Stimulated activated CD4-positive, alpha-beta T cell treated with anti-CD3 and anti-CD28 coated beads, Interleukin-2, amount 100 ng/mL, for 48 hours (primary cell): ENCODE measurements around the gene CBL.

ENCODE experiments used
- DNase-seq, 2 donors: peaks; one replicate each; pipeline ENCODE4 v3.0.0-alpha.2; 2020

CBL gene

DNA sequence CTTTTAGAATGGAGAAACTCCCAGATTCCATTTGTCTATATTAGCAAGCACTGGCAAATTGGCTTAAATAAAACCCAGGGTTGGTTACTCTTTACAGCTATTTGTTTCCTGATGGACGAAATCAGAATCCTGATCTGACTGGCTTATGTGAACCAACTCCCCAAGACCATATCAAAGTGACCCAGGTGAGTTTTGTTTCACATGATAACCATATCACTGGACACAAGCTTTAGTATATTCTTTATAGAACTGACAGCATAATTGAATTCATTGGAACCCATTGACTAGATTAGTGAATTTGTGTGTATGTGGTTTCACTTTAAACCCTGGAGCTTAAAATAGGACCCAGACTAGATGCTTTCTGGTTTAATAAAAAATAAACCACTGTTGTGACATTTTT is 71.5 kb downstream of the CBL start:
- DNase-seq: no peak

DNA sequence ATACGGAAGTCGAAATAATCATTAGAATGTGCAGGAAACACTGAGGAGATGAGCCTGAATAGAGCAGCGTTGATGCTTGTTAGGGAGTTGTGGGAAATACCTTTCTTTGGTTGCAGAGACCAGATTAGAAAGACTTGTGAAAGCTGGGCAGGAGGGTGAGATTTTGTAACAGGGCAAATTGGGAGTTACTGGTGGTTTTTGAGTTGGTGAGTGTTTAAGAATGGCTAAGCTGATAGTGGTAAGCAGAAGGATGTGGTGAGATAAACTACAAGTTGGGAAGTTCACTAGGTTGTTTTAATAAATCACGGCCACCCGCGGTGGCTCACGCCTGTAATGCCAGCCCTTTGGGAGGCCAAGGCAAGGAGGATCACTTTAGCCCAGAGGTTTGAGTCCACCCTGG is 76.4 kb downstream of the CBL start:
- no peak for DNase-seq

DNA sequence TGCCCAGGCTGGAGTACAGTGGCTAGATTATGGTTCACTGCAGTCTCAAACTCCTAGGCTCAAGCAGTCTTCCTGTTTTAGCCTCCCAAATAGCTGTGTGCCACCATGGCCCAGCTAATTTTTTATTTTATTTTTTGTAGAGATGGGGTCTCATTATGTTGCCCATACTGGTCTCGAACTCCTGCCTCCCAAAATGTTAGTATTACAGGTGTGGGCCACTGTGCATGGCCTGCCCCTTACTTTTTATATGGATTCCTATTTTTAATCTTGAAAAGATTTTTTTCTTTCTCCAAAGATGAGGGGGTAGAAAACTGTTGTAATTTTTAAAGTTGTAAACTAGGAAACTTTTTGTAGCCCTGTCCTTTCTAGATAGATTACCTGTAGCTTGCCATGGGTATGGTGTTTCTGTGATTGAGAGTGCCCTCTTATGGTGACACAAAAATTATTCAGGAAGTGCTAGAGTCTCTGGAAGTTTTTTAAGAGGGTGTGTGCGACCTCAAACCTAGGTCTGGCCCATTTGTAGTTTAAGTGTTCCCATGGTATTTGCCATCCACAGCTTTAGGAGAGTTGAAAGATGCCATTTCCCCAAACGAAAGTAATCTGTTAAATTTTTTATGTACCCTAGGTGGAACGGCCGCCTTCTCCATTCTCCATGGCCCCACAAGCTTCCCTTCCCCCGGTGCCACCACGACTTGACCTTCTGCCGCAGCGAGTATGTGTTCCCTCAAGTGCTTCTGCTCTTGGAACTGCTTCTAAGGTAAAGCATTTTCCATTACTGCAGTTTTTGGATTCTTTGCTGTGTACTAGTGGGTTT is 78.4 kb downstream of the CBL start:
- no peak for DNase-seq

DNA sequence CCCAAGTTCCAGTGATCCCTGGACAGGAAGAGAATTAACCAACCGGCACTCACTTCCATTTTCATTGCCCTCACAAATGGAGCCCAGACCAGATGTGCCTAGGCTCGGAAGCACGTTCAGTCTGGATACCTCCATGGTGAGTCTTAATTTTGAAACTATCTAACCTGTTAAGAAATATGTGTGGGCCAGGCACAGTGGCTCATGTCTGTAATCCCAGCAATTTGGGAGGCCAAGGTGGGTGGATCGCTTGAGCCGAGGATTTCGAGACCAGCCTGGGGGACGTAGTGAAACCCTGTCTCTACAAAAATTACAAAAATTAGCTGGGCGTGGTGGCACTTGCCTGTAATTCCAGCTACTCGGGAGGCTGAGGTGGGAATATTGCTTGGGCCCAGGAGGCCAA is 79.3 kb downstream of the CBL start:
- no peak for DNase-seq

DNA sequence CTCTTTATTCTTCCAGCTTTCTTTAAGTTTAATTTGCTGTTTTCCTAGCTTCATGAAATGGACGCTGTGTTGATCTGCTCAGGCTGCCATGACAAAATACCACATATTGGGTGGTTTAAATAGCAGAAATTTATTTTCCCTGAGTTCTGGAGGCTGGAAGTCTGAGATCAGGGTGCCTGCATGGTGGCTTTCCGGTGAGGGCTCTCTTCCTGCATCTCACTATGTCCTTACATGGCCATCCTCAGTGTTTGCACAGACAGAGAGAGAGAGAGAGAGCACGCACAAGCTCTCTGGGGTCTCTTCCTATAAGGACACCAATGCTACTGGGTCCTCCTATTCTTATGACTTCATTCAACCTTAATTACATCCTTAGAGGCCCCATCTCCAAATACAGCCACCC is 82.1 kb downstream of the CBL start:
- DNase-seq: no peak

DNA sequence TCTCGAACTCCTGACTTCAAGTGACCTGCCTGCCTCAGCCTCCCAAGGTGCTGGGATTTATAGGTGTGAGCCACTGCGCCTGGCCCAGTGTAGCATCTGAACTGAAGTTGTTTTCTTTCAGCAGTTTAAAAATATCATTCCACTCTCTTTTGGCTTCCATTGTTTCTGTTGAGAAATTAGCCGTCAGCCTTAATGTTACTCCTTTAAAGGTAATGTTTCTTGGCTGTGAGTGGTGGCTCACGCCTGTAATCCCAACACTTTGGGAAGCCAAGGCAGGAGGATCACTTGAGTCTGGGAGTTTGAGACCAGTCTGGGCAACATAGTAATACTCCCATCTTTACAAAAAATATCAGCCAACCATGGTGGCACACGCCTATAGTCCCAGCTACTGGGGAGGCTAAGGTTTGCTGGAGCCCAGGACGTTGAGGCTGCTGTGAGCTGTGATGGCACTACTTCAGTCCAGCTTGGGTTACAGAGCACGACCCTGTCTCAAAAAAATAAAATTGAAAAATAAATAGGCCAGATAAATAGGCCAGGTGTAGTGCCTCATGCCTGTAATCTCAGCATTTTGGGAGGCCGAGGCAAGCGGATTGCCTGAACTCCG is 84.9 kb downstream of the CBL start:
- no peak for DNase-seq

DNA sequence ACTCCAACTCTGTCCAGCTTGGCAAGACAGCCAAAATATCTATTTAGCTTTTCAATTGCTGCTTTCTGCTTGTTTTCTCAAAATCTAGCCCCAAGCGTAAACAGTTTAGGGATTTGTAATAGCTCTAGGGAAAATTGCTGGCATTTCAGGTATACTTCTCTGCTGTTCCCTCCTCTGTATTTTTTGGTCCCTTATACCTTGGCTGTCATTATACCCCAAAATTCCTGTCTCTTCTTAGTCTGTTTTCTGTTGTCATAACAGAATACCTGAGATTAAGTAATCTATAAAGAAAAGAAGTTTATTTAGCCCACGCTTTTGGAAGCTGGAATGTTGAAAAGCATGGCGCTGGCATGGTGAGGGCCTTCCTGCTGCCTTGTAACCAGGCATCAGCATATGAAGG is 87.3 kb downstream of the CBL start:
- DNase-seq: no peak

DNA sequence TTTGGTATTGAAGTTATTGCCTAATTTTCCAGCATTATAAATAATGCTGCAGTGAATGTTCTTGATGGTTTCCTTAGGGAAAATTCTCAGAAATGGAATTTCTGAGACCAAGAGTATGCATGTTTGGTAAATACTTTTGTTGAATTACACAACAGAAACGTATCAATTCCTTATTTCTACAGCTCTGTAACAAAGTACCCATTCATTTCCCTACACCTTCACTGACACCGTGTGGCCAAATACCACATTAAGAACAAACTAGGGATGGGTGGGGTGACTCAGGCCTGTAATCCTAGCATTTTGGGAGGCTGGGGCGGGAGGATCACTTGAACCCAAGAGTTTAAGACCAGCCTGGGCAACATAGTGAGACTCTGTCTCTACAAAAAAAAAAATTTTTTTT is 89.0 kb downstream of the CBL start:
- DNase-seq: no peak

DNA sequence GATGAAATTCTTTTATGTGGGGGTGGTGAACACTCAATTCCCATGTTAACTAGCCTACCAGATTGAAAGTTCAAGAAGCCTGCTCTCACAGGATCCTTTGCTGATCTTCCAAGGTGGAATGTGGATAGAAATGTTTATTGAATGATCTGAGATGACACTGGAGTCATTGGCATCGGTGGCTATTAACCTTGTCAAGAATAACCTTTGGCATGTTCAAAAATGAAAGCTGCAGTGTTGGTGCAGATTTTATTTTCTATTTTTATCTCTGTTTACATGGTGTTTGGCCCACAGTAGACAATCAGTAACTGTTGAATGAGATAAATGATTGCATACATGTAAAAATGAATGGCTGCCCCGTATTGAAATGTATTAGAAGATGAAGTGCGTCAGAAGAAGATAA is 91.8 kb downstream of the CBL start:
- no peak for DNase-seq

DNA sequence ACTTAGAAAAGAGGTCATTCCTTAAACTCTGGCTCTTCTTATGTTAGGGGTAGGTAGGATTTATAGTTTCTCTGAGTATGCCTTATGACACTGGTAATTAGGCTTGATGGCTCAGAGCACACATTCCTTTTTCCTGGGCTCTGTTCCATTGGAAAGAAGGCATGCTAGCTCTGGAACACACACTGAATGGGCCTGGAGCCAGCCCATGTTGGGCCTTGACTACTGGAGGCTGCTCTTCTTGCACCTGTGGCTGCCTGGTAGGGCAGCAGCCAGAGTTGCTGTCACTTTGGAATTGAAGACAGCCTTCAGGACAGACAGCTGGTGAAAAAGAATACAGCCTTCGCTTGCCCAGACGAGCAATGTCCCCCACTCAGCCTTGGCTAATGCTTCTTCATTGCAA is 92.6 kb downstream of the CBL start:
- DNase-seq: no peak

DNA sequence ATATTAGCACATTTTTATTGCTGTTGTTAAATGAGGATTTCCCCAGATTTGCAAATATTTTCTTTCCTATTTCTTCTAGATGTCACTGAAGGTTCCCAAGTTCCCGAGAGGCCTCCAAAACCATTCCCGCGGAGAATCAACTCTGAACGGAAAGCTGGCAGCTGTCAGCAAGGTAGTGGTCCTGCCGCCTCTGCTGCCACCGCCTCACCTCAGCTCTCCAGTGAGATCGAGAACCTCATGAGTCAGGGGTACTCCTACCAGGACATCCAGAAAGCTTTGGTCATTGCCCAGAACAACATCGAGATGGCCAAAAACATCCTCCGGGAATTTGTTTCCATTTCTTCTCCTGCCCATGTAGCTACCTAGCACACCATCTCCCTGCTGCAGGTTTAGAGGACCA is 93.3 kb downstream of the CBL start:
- DNase-seq: no peak

DNA sequence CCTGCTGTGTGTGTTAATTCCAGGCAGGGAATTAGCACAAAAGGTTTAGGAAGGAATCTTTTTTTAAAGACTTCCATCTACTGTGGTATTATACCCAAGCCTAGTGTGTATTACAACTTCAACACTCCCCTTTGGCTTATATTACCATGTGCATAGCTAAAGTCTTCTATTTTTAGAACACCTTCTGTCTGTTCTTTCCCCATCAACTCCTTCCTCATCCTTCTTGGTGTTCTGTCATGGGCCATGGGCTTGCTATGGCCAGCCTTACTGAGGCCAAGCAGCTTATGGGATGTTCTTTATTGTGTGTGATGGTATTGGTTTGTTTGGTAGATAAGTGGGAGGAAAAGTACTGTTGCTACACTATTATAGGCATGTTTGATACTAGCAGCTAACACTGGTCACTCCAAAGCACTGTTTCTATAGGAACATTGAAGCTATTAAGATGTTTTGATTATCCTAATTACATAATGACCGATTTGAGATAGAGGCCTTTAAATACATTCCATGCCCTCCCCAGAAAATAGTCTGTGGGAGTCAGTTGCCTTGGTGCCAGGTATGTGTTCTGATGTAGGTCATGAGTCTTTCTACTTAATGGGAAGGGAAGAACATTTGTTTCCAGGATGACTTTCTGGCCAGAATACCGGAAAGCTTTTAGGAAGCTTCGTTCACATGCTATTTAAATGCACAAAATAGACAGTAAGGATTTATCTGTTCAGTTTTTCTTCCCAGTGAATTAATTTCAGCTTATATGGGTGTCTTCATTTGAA is 94.2 kb downstream of the CBL start:
- DNase-seq: no peak

DNA sequence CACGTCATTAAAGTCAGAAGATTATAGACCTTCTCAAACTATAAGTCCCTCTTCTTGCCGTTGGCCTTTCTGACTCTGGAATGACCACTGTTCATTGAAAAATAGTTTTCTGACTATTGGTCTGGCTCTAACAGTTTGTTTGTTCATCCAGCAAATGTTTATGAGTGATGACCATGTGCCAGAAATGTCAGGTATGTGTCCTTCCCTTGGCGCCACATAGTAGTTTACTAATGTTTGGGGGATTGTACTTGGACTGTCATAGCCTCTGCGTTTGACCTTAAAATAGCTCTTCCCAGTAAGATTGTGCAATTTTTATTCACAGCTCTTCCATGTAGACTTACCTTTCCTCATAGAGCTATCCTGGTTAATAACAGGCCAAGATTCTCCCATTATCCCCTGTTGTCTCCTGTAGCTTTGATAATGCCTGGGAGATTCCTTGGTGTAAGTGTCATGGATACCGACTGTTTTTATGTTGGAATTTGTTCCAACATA is 97.1 kb downstream of the CBL start:
- no peak for DNase-seq

DNA sequence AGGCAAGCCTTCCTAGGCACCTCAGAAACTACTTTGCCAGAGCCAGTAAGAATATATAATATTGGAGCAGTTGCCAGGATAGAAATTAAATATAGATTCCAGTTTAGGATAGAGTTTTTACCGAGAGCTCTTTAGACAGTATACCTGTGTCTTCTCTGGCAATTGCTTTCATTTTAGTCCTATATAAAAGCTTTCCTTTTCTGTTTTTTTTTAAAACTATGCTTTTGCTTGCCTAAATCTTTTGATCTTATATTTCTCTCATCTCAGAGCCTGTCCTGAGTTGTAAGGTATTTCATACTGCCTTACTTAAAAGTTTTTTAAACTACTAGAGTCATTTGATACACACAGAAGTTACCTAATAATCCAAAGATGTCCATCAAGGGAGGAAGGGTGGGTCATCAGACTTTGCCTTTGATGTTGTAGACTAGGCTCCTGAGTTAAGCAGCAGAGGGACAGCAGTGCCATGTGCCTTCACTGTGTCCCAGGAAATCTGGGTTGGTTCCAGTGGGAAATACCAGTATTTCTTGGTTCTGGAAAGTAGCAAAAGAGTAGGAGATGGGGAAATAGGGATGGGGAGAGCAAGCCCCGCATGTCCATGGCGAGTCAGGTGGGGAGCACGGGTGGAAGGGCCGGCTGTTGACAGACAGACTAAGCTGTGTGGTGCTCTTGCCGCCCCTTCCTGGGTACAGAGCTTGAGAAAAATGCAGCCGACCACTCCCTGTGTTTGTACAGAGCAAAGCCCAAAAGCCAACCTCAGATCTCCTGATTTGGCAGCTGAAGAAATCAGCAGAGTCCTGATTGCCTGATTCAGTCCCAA is 99.6 kb downstream of the CBL start:
- no peak for DNase-seq

DNA sequence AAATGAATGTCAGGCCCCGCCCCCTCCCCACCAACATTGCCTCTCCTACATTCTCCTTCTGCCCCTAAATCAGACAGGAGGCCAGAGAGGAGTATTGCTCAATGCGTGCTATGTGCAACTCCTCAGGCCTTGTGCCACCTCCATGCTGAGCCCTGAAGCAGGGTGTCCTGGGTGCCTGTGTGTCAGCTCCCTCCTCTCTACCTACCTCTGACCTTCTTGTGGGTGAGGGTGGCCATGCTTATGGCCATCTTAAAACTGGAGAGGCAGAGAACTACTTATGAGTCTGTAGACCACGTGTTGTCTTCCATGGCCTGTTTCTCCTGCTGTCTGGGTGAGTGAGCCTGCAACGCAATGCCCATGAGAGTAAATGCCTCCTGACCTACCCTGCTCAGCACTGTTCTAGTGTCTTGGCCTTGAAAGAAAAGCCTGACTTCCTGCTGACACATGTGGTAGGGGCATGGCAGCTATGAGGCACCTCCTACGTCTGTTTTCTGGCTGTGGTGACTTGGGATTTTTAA is 100.3 kb downstream of the CBL start:
- no peak for DNase-seq

DNA sequence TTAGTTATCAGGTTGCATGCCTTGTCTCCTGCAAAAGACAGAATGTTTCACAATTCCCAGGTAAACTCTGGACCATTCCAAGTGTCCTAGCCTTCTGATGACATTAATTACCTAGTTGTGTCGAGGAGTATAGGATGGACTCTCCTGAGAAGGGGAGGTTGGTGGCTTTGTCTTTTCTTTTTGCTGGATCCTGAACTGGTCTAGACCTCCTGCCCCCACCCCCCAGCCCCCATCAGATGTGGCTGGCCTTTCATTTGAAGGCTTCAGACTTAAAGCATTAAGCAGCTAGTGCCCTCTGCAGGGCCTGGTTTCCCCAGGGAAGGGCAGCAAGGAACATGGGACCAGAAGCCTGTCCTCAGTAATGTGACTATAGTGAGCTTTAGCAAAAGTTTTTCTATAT is 101.1 kb downstream of the CBL start:
- DNase-seq: no peak

DNA sequence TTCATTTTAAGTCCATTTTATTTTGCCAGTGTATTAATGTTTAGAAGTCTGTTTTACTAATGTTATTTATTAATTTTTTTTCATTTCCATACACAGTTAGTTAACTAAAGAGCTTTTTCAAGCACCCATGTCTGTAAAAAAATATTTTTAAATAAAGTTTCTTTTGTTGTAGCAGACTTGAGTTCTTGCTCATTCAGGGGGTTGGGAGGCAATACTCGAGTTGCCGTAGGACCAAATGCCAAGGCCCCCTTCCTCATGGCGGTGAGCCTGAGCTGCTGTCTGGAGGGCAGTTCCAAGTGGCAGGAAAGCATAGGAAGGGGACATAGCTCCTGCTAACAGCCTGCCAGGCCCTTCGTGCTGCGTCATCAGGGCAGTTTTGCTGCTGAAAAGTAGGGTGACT is 101.8 kb downstream of the CBL start:
- no peak for DNase-seq

DNA sequence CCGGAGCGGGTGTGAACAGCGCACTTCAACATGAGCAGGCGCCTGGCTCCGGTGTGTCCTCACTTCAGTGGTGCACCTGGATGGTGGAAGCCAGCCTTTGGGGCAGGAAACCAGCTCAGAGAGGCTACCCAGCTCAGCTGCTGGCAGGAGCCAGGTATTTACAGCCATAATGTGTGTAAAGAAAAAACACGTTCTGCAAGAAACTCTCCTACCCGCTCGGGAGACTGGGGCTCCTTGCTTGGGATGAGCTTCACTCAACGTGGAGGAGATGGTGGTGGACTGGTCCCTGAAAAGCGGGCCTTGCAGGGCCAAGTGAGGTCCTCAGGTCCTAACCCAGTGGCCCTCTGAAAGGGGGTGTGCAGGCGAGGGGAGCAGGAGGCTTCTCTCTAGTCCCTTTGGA is 103.3 kb downstream of the CBL start:
- DNase-seq: no peak

DNA sequence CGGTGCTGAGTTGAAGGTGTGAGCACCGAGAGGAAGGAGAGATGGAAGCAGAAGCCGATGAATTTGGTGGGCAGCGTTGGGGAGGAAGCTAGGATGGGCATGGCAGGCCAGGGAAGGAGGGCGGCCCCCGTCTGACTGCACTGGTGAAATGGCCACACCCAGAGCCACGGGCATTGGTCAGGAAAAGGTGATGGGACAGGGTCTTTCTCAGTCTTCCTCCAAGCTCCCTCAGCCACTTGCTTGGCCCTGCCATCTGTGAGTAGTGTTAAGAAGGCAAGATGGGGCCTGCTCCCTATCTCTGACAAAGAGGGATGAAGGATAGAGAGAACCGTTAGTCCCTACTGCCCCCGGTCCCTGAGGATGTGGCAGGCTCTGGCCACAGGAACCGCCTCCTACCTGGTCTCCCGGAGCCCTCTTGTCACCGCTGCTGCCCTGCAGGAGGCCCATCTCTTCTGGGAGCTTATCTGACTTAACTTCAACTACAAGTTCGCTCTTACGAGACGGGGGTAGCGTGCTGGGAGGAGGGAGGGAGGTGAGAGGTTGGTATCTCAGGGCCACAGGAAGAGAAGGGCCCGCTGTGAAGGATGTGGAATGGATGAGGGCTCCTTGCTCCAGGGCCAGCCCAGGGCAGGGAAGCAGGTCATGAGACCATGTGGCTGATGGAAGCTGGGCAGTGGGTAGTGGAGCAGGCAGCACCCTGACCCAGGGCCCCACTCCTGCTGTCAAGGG is 104.0 kb downstream of the CBL start:
- DNase-seq: no peak

DNA sequence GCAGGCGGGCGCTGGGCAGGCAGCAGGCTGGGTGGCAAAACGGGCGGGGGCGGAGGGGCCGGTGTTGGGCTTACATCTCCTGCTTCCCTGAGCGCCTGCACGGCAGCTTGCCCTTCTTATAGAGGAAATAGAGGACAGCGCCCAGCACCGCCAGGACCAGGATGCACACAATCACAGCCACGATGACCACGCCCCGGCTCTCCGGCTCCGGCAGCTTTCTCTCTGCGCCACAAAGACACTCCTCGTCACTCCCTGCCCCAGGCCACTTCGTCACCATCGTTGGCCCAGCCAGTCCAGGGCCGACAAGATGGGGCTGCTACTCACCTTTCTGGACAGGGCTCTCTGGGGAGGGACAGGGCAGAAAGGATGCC is 104.5 kb downstream of the CBL start:
- DNase-seq: no peak

DNA sequence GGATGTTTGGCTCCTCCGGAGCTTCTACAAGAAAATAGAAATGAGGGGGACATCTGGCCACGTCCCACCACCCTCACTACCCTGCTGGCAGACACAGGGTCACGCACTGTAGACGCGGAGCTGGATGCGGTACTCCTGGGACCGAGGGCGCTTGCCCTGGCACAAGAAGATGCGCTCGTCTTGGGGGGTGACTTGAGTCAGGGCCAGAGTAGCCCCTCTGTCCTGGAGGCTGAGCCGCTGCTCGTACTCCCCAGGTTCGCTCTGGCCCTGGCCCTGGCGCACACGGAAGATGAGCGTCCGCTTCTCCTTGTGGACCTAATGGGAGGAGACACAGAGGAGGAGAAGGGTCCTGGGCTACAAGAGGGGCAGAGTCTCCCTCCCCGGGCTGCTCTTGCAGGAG is 108.6 kb downstream of the CBL start:
- no peak for DNase-seq
